ENCODE data around the gene TTLL3. TPM values are rescaled to one million over a fixed set of nuclear protein-coding genes. Genes with fewer than 3 reads are reported as not detected.

TTLL3 gene
- total and polyA plus RNA-seq, 2 of the 8 experiments (the other 6 are each of a cell fraction or from before 2014, with no cell fraction given) = 5.9 to 8.9 TPM

DNA sequence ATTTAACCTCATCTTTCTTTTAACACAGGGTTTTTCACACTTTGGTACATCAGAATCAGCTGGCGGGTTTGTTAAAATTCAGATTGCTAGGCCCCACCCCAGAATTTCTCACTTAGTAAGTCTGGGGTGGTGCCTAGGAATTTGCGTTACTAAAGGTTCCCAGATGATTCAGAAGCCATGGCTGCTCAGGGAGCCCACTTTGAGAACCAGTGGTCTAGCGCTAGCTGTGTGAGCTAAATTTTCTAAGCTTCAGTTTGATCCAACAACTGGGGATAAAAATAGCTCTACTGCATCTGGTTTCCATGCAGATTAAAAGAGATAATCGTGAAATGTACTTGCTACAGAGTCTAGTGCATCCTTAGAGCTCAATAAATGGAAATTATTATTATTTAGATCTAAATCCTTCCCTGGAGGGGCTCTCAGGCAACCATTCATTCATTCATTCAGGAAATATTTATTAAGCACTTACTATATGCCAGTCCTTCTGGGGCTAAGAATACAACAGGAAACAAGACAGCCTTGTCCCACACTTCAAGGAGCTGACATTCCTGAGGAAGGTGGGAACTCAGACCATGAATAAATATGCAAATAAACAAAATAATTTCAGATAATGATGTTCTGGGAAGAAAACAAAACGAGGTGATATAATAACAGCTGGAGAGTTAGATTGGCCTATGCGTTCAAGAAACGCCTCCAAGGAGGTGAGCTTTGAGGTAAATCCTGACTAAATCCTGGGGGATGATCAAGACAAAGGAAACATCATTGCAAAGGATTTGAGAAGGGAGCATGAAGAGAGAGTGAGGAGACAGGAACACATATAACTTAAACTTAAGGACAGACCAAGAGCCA, 73.9 kb downstream of the TTLL3 start (continued):
- TF ChIP-seq CHD2 (IDR thresholded peaks at IDR 0.05; ENCODE audit: low read length) = no peak
- TF ChIP-seq USF2 (IDR thresholded peaks at IDR 0.05; ENCODE audit: low read length) = no peak
- TF ChIP-seq NRF1 (IDR thresholded peaks at IDR 0.05; ENCODE audit: low read depth, low read length) = no peak

Data from H1 (cell line).